Tibial artery (tissue), 4 donors: ENCODE results near the gene HDAC10.

Experiments used
- DNase-seq, 2 donors: peaks; one replicate each; pipeline ENCODE4 v3.0.0-alpha.2; 2019
- H3K27ac ChIP-seq, 2 donors: fragments of 200-600 bp; sonication (generic) in 1 of 2; 1 replicate in 1 of 2; 2 replicates in 1 of 2; pipeline ENCODE4 v1.5.1; 2018 to 2019; ENCODE audit warnings: mild to moderate bottlenecking in 1 of 2
- H3K27me3 ChIP-seq, 2 donors: fragments of 200-600 bp; sonication (generic) in 1 of 2; one replicate each; pipeline versions ENCODE4 v1.5.1 to v1.6.0; 2016 to 2019
- H3K36me3 ChIP-seq, 3 donors: fragments of 200-600 bp; sonication (generic) in 2 of 3; one replicate each; pipeline ENCODE4 v1.5.1; 2016 to 2019; ENCODE audit warnings: mild to moderate bottlenecking in 2 of 3
- H3K4me1 ChIP-seq, 4 donors: fragments of 200-600 bp; sonication (generic) in 2 of 4; 1 replicate in 3 of 4; 2 replicates in 1 of 4; pipeline ENCODE4 v1.5.1; 2016 to 2019
- H3K4me3 ChIP-seq, 2 donors: fragments of 200-600 bp; sonication (generic) in 1 of 2; 1 replicate in 1 of 2; 2 replicates in 1 of 2; pipeline ENCODE4 v1.5.1; 2018 to 2019; ENCODE audit warnings: mild to moderate bottlenecking in 2 of 2
- H3K9me3 ChIP-seq, 3 donors: fragments of 200-600 bp; sonication (generic) in 1 of 3; one replicate each; pipeline ENCODE4 v1.5.1; 2016 to 2019
- intact Hi-C: fragments of 100-400 bp; cut with DNase I; formaldehyde crosslinking; loops from one replicate; pipeline ENCODE4 v1.15.0; 2023; ENCODE audit warnings: low total_unique reads
- TF ChIP-seq, protein P1 (sequence below), 2 experiments: fragments of 200-600 bp in 1 of 2; fragments of 450-650 bp in 1 of 2; IDR thresholded peaks; one replicate each; pipeline ENCODE4 v1.5.1; 2017 to 2019; ENCODE audit warnings: antibody characterized with exemption in 2 of 2, mild to moderate bottlenecking in 1 of 2, moderate library complexity in 1 of 2

HDAC10 gene

GRCh38 chr22:50250555-50251476 lies at the start of gene HDAC10:
HDAC10 (minus strand) TSS chr22:50251265; CDS start chr22:50251032, 233 bp downstream.
- H3K36me3 ChIP-seq: peaks cover 0 to 14% (median 5%) of the 10 kb centered on the region in 3 donors
- intact Hi-C loops: loop anchor here (10.0 kb wide), 1 partner anchor 194 kb away; no protein-coding TSS in a partner anchor
- peak; percentile 67 to 85 for DNase-seq
- peak within 1 kb of the TSS; percentile 66 to 70 for H3K4me3 ChIP-seq
- TF ChIP-seq, protein P1, sequence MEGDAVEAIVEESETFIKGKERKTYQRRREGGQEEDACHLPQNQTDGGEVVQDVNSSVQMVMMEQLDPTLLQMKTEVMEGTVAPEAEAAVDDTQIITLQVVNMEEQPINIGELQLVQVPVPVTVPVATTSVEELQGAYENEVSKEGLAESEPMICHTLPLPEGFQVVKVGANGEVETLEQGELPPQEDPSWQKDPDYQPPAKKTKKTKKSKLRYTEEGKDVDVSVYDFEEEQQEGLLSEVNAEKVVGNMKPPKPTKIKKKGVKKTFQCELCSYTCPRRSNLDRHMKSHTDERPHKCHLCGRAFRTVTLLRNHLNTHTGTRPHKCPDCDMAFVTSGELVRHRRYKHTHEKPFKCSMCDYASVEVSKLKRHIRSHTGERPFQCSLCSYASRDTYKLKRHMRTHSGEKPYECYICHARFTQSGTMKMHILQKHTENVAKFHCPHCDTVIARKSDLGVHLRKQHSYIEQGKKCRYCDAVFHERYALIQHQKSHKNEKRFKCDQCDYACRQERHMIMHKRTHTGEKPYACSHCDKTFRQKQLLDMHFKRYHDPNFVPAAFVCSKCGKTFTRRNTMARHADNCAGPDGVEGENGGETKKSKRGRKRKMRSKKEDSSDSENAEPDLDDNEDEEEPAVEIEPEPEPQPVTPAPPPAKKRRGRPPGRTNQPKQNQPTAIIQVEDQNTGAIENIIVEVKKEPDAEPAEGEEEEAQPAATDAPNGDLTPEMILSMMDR (IDR thresholded peaks at IDR 0.05): no peak
- H3K27me3 ChIP-seq: peaks cover 0 to 4% of the 10 kb centered on the region in 2 donors
- peaks cover 0 to 46% (median 31%) of the 10 kb centered on the region in 4 donors for H3K4me1 ChIP-seq
- H3K27ac ChIP-seq: peak within 1 kb of the TSS; percentile 70 to 76
- H3K9me3 ChIP-seq: no peaks in the 10 kb centered on the region

- no peaks in the 10 kb centered on the region for H3K9me3 ChIP-seq
- peaks cover 25 to 100% (median 96%) of the 10 kb centered on the region in 4 donors for H3K4me1 ChIP-seq
- no peak for DNase-seq
- H3K36me3 ChIP-seq: peaks cover 0 to 5% (median 0%) of the 10 kb centered on the region in 3 donors
- peak overlapping the region; percentile 46 to 47 for H3K4me3 ChIP-seq
- no peaks in the 10 kb centered on the region for H3K27me3 ChIP-seq
- H3K27ac ChIP-seq: peak overlapping the region; percentile 92 to 95
- intact Hi-C loops: loop anchor here (10.0 kb wide), 1 partner anchor 336 kb away; the partner anchor contains the start of gene PIM3
- TF ChIP-seq, protein P1 (IDR thresholded peaks at IDR 0.05): no peak
Measured at GRCh38 chr22:50300620-50301257, 49.7 kb upstream of the HDAC10 start.

GRCh38 chr22:50299785-50300619 lies 48.9 kb upstream of the HDAC10 start:
- TF ChIP-seq, protein P1 (IDR thresholded peaks at IDR 0.05): no peak
- peaks cover 24 to 100% (median 92%) of the 10 kb centered on the region in 4 donors for H3K4me1 ChIP-seq
- no peaks in the 10 kb centered on the region for H3K9me3 ChIP-seq
- peak overlapping the region; percentile 46 to 47 for H3K4me3 ChIP-seq
- H3K27me3 ChIP-seq: no peaks in the 10 kb centered on the region
- peak overlapping the region; percentile 92 to 95 for H3K27ac ChIP-seq
- peaks cover 0 to 5% (median 0%) of the 10 kb centered on the region in 3 donors for H3K36me3 ChIP-seq
- intact Hi-C loops: loop anchor here (10.0 kb wide), 1 partner anchor 335 kb away; the partner anchor contains the start of gene PIM3
- no peak for DNase-seq

DNA sequence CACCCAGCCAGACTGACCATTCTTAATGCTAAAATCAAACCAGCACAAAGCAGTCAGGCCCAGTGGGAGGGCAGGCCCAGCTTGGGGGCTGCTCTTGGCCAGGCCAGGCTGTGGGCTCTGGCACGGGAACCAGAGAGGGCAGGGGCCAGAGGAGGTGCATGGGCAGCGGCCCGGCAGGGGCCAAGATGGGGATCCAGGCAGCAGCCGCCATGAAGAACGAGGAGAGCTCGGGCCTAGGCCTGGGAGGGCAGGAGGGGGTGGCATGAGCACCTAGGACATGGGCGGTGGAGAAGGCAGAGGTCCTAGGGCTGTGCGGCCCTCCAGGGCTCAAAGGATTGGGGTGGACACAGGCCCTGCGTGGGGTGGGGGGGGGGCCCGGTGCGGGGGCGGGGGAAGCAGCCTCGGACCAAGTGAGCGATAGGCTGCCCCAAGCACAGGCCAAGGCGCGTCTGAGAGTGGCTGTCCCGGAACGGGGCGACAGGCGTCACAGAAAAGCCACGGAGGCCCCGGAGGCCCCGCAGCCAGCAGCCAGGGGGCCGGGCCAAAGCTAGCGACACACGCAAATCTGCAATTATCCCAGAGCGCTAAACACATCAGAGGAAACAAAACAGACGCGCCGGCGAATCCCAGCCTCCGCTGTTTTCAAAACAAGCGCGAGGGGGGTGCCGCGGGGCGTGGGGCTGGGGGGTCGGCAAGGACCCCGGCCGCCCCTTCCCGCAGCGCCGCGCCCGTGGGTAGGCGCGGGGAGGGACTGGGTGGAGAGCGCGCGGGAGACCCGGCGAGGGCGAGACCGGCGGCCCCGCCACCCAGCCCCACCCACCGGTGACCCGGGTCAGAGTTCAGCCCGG lies 48.1 kb upstream of the HDAC10 start:
- H3K4me1 ChIP-seq: peaks cover 16 to 100% (median 91%) of the 10 kb centered on the region in 4 donors
- no peaks in the 10 kb centered on the region for H3K27me3 ChIP-seq
- TF ChIP-seq, protein P1 (IDR thresholded peaks at IDR 0.05): no peak
- H3K27ac ChIP-seq: peak overlapping the region; percentile 92 to 95
- no peaks in the 10 kb centered on the region for H3K9me3 ChIP-seq
- peak overlapping the region; percentile 46 to 47 for H3K4me3 ChIP-seq
- no peak for DNase-seq
- intact Hi-C loops: no loop called here
- H3K36me3 ChIP-seq: peaks cover 0 to 5% (median 0%) of the 10 kb centered on the region in 3 donors
